ENCODE data around the gene ADGRG1. TPM values are rescaled to one million over a fixed set of nuclear protein-coding genes. Genes with fewer than 3 reads are reported as not detected.

Gene ADGRG1
- total RNA-seq, 4 donors from 2014 or later, result 129 to 159 (median 136) TPM

DNA sequence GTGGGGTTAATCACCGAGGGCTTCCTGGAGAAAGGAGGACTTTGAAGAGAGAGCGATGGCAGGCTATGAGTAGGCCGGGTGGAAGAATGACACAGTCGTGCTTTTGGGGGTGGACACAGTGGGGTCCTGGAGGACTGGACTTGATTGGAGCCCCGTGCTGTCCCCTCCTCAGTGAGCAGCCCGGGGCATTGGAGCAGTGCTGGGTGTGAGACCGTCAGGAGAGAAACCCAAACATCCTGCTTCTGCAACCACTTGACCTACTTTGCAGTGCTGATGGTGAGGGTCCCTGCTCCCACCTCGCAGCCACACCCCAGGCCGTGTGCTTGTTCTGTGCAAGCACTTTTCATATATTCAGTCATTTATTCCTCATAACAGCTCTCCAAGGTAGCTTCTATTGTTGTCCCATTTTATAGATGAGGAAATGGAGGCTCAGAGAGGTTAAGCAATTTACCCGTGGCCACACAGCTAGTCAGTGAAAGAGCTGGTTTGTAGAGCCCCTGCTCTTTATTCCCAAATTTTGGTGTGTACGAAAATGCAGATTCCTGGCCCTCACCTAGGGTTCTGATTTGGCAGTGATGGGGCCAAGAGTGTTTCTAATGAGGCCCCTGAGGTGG is 28.0 kb downstream of the ADGRG1 start:
- TF ChIP-seq, protein P1, sequence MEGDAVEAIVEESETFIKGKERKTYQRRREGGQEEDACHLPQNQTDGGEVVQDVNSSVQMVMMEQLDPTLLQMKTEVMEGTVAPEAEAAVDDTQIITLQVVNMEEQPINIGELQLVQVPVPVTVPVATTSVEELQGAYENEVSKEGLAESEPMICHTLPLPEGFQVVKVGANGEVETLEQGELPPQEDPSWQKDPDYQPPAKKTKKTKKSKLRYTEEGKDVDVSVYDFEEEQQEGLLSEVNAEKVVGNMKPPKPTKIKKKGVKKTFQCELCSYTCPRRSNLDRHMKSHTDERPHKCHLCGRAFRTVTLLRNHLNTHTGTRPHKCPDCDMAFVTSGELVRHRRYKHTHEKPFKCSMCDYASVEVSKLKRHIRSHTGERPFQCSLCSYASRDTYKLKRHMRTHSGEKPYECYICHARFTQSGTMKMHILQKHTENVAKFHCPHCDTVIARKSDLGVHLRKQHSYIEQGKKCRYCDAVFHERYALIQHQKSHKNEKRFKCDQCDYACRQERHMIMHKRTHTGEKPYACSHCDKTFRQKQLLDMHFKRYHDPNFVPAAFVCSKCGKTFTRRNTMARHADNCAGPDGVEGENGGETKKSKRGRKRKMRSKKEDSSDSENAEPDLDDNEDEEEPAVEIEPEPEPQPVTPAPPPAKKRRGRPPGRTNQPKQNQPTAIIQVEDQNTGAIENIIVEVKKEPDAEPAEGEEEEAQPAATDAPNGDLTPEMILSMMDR (IDR thresholded peaks at IDR 0.05), result no peak
- no peak for TF ChIP-seq POLR2A (IDR thresholded peaks at IDR 0.05)
- no peak for DNase-seq (ENCODE audit: low spot score in 2 of 2)
- intact Hi-C loops (cut with DNase I; ENCODE audit: low total_unique reads), result no loop called here
- WGBS, 2 donors, result 80 to 95% methylated on average over 11 of the region's 11 CpGs
- no peak overlapping the region for H3K4me3 ChIP-seq (ENCODE audit: low read depth, poor library complexity, severe bottlenecking)

DNA sequence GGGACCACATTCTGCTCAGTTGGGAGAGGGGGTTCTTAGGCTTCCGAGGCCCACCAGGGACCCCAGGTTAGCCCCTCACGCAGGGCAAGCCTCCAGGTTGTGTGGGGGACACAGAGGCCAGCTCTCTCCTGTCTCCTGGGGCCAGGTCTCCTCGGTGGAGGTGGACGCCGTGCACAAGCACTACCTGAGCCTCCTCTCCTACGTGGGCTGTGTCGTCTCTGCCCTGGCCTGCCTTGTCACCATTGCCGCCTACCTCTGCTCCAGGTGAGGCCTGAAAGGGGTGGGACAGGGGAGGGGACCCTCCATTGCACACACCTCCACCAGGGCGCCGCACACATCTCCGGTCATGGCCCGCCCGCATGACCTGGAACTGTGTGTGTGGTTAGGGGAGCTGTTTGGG is 28.8 kb downstream of the ADGRG1 start:
- TF ChIP-seq, protein P1 (IDR thresholded peaks at IDR 0.05), result no peak
- no peak for TF ChIP-seq POLR2A (IDR thresholded peaks at IDR 0.05)
- intact Hi-C loops (cut with DNase I; ENCODE audit: low total_unique reads), result no loop called here
- no peak overlapping the region for H3K4me3 ChIP-seq (ENCODE audit: low read depth, poor library complexity, severe bottlenecking)
- WGBS, 2 donors, result 81 to 85% methylated on average over 13 of the region's 13 CpGs
- DNase-seq (ENCODE audit: low spot score in 2 of 2), result no peak

DNA sequence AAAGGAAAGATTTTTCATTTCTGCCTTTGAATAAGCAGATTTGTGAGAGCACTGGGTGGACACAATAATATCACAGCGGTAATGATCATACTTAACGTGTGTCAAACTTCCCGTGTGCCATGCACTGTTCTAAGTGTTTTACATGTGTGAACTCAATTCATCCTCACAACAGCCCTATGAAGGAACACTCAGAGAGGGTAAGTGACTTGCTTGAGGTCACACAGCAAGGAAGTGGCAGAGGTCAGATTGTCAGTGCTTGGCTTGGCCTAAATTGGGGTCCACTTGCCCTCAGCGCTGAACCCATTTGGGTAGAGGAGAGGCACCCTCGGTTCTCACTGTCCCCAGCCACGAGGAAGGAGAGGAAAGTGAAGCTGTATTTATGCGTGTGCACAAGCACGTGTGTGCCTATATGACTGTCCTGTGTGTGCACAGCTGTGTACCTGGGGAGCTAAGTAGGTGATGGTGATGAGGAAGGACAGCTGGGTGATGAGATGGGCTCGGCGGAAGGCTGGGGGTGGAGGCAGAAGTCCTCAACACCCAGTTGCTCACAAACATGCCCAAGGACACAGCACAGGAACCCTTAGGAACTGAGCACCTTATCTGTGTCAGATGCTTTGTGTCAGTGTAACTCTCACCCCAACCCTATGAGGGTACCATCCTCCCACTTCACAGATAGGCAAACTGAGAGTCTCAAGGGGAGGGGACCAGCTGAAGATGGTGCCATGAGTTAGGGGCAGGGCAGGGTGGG is 29.9 kb downstream of the ADGRG1 start:
- intact Hi-C loops (cut with DNase I; ENCODE audit: low total_unique reads), result no loop called here
- DNase-seq (ENCODE audit: low spot score in 2 of 2), result no peak
- H3K4me3 ChIP-seq (ENCODE audit: low read depth, poor library complexity, severe bottlenecking), result no peak overlapping the region
- TF ChIP-seq POLR2A (IDR thresholded peaks at IDR 0.05), result no peak
- TF ChIP-seq, protein P1 (IDR thresholded peaks at IDR 0.05), result no peak
- WGBS, 2 donors, result 85 to 89% methylated on average over 10 of the region's 10 CpGs

DNA sequence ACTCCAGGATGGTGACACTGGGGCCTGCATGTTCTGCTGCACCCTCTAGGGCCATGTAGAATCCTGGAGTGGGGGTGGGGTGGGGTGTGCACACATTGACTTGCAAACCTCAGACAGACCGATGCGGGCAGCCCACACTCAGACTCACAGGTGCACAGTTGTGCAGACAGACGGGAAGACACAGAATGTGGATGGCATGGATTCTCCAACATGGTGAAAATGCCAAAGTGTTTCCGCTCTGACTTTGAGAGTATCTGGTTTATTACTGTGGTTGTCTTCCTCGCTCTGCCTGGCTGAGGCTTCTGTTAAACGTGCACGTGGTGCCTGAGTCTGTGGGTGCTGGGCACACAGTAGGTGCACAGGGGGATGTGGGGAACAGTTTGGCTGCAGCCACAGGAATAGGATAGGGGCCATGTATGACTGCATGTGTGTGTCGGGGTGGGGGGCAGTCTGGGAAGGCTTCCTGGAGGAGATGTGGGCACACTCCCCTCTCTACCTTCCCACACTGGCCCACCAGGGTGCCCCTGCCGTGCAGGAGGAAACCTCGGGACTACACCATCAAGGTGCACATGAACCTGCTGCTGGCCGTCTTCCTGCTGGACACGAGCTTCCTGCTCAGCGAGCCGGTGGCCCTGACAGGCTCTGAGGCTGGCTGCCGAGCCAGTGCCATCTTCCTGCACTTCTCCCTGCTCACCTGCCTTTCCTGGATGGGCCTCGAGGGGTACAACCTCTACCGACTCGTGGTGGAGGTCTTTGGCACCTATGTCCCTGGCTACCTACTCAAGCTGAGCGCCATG is 30.6 kb downstream of the ADGRG1 start:
- intact Hi-C loops (cut with DNase I; ENCODE audit: low total_unique reads), result no loop called here
- DNase-seq (ENCODE audit: low spot score in 2 of 2), result no peak
- no peak for TF ChIP-seq POLR2A (IDR thresholded peaks at IDR 0.05)
- TF ChIP-seq, protein P1 (IDR thresholded peaks at IDR 0.05), result no peak
- H3K4me3 ChIP-seq (ENCODE audit: low read depth, poor library complexity, severe bottlenecking), result no peak overlapping the region
- 67 to 84% methylated on average over 18 to 19 of the region's 19 CpGs for WGBS, 2 donors

DNA sequence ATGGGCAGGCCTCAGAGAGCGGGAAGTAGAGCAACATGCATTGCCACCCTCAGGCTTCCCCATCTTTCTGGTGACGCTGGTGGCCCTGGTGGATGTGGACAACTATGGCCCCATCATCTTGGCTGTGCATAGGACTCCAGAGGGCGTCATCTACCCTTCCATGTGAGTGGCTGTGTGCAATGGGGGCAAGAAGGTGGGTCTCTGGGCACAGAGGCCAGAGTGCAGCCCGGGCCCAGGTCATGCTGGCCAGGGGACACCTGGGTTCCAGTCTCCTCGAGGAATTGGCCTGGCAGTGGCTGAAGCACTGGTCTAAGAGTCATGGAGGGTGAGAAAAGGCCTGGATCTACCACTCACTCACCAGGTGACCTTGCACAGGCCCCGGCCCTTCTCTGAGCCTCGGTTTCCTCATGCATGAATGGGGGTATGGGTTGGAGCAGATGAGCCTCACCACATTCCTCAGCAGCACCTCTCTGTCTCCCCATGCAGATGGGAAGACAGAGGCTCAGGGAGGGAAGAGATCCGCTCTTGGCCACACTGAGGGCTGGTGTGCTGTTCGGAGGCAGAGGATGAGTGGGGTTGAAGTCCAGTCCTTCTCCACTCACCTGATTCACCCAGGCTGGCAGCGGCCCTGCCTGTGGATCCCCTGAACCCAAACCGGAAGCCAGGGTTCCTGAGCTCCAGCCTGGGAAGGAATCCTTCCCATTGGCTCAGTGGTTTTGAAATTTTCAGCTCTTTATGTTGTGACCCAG is 32.5 kb downstream of the ADGRG1 start:
- no peak for TF ChIP-seq POLR2A (IDR thresholded peaks at IDR 0.05)
- TF ChIP-seq, protein P1 (IDR thresholded peaks at IDR 0.05), result no peak
- intact Hi-C loops (cut with DNase I; ENCODE audit: low total_unique reads), result no loop called here
- DNase-seq (ENCODE audit: low spot score in 2 of 2), result no peak
- 78 to 95% methylated on average over 8 to 10 of the region's 11 CpGs for WGBS, 2 donors
- H3K4me3 ChIP-seq (ENCODE audit: low read depth, poor library complexity, severe bottlenecking), result no peak overlapping the region
